Gastrocnemius medialis (tissue), 4 donors: ENCODE results near the gene MAPKAPK5.

ENCODE experiments used
- POLR2A ChIP-seq, 2 donors: fragments of 450-650 bp; IDR thresholded peaks; one replicate each; pipeline ENCODE4 v1.6.1; 2017; ENCODE audit warnings: antibody characterized with exemption in 2 of 2, mild to moderate bottlenecking in 2 of 2, moderate library complexity in 2 of 2
- TF ChIP-seq, protein P1 (sequence below), 5 experiments: fragments of 450-650 bp in 3 of 5; fragments of 200-600 bp in 2 of 5; sonication (generic) in 2 of 5; IDR thresholded peaks in 4 of 5; conservative IDR thresholded peaks in 1 of 5; 1 replicate in 4 of 5; 2 replicates in 1 of 5; pipeline ENCODE4 v1.5.1; 2016 to 2019; ENCODE audit warnings: antibody characterized with exemption in 5 of 5, mild to moderate bottlenecking in 3 of 5, moderate library complexity in 3 of 5

DNA sequence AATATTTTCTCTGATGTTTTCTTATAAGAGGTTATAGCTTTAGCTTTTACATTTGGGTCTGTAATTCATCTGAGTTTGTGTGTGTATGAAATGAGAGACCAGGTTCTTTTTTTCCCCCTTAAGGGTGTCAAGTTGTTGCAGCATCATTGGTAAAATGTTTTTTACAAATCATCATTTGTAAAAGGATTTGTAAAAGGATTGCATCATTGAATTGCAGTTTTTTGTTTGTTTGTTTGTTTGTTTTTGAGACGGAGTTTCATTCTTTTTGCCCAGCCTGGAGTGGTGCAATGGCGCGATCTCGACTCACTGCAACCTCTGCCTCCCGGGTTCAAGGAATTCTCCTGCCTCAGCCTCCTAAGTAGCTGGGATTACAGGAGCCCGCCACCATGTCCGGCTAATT, 31.1 kb downstream of the MAPKAPK5 start:
- no peak for TF ChIP-seq POLR2A (IDR thresholded peaks at IDR 0.05)
- TF ChIP-seq, protein P1, sequence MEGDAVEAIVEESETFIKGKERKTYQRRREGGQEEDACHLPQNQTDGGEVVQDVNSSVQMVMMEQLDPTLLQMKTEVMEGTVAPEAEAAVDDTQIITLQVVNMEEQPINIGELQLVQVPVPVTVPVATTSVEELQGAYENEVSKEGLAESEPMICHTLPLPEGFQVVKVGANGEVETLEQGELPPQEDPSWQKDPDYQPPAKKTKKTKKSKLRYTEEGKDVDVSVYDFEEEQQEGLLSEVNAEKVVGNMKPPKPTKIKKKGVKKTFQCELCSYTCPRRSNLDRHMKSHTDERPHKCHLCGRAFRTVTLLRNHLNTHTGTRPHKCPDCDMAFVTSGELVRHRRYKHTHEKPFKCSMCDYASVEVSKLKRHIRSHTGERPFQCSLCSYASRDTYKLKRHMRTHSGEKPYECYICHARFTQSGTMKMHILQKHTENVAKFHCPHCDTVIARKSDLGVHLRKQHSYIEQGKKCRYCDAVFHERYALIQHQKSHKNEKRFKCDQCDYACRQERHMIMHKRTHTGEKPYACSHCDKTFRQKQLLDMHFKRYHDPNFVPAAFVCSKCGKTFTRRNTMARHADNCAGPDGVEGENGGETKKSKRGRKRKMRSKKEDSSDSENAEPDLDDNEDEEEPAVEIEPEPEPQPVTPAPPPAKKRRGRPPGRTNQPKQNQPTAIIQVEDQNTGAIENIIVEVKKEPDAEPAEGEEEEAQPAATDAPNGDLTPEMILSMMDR (IDR thresholded peaks at IDR 0.05 in 4 of 5, conservative IDR thresholded peaks at IDR 0.05 in 1 of 5), result no peak
